Measurements from ENCODE around the gene SNRNP48.

The SNRNP48 gene

GRCh38 chr6:7647504-7647903 lies 57.5 kb downstream of the SNRNP48 start:
- DNase-seq: no peak

GRCh38 chr6:7649037-7649810 lies 59.2 kb downstream of the SNRNP48 start:
- no peak for DNase-seq

- no peak for DNase-seq
These were observed 60.9 kb downstream of the SNRNP48 start for GRCh38 chr6:7650878-7651277.

- no peak for DNase-seq
These were observed 63.0 kb downstream of the SNRNP48 start for GRCh38 chr6:7652957-7653356.

- DNase-seq: no peak
These were observed 66.4 kb downstream of the SNRNP48 start for GRCh38 chr6:7656355-7656754.

GRCh38 chr6:7658543-7658942 lies 68.5 kb downstream of the SNRNP48 start:
- no peak for DNase-seq

- DNase-seq: no peak
These were observed 71.4 kb downstream of the SNRNP48 start for GRCh38 chr6:7661364-7661763.

Measured in activated CD4-positive, CD25-positive, alpha-beta regulatory T cell (primary cell).